ENCODE results near the gene IKBKG.

GRCh38 chrX:154607370-154607769 is 60.0 kb downstream of the IKBKG start:
- TF ChIP-seq POLR2AphosphoS5 (IDR thresholded peaks at IDR 0.05) (no peak), CTCF (IDR thresholded peaks at IDR 0.05) (no peak), POLR2A (IDR thresholded peaks at IDR 0.05) (no peak), EP300 (IDR thresholded peaks at IDR 0.05) (no peak)
